CD14-positive monocyte (primary cell): ENCODE measurements around the gene TACC2. TPM values are rescaled to one million over a fixed set of nuclear protein-coding genes. Genes with fewer than 3 reads are reported as not detected.

Experiments used
- DNase-seq, 3 donors: peaks; one replicate each; pipeline ENCODE4 v3.0.0-alpha.2; 2011 to 2022
- H2AFZ ChIP-seq: 2 replicates; pipeline ENCODE4 v1.6.0; 2012; ENCODE audit warnings: mild to moderate bottlenecking, low read depth, low read length, inconsistent platforms; ENCODE audit not compliant: insufficient read depth, poor library complexity, severe bottlenecking
- H3K27ac ChIP-seq, 2 donors: 1 replicate in 1 of 2; 2 replicates in 1 of 2; pipeline ENCODE4 v1.5.1; 2012 to 2013; ENCODE audit warnings: low read length in 2 of 2, control low read depth in 1 of 2, inconsistent platforms in 1 of 2, low read depth in 1 of 2, mild to moderate bottlenecking in 1 of 2
- H3K27me3 ChIP-seq, 2 donors: one replicate each; pipeline versions ENCODE4 v1.6.0 to v1.6.1; 2011 to 2013; ENCODE audit warnings: low read length in 2 of 2; ENCODE audit not compliant: control insufficient read depth in 2 of 2, insufficient read depth in 2 of 2
- H3K36me3 ChIP-seq, 2 donors: replicated peaks in 1 of 2; 1 replicate in 1 of 2; 2 replicates in 1 of 2; pipeline versions ENCODE4 v1.5.1 to v1.6.1; 2012 to 2013; ENCODE audit warnings: low read length in 2 of 2, control low read depth in 1 of 2, inconsistent platforms in 1 of 2, mild to moderate bottlenecking in 1 of 2; ENCODE audit not compliant: insufficient read depth in 2 of 2, control insufficient read depth in 1 of 2
- H3K4me1 ChIP-seq, 2 donors: 1 replicate in 1 of 2; 2 replicates in 1 of 2; pipeline versions ENCODE4 v1.5.1 to v1.6.1; 2012 to 2013; ENCODE audit warnings: low read length in 2 of 2, control low read depth in 1 of 2, inconsistent platforms in 1 of 2, mild to moderate bottlenecking in 1 of 2, moderate library complexity in 1 of 2; ENCODE audit not compliant: insufficient read depth in 2 of 2, control insufficient read depth in 1 of 2
- H3K4me2 ChIP-seq: replicated peaks from 2 replicates; pipeline ENCODE3; 2012; ENCODE audit warnings: low read length, moderate library complexity, mild to moderate bottlenecking; ENCODE audit not compliant: poor library complexity, severe bottlenecking; ENCODE audit errors: extremely low read depth
- H3K4me3 ChIP-seq, 3 experiments: fragments of 200-600 bp in 1 of 3; sonication (generic) in 1 of 3; replicated peaks in 1 of 3; 1 replicate in 2 of 3; 2 replicates in 1 of 3; pipeline ENCODE4 v1.5.1; 2011 to 2013; ENCODE audit warnings: low read length in 3 of 3, mild to moderate bottlenecking in 3 of 3, control low read depth in 2 of 3, low read depth in 2 of 3, inconsistent platforms in 1 of 3, moderate library complexity in 1 of 3
- H3K79me2 ChIP-seq: 2 replicates; pipeline ENCODE4 v1.6.0; 2012; ENCODE audit warnings: mild to moderate bottlenecking, control low read depth, inconsistent platforms, low read length, moderate library complexity; ENCODE audit not compliant: insufficient read depth
- H3K9ac ChIP-seq: 2 replicates; pipeline ENCODE4 v1.6.0; 2017; ENCODE audit warnings: low read length, mild to moderate bottlenecking; ENCODE audit not compliant: insufficient read depth, poor library complexity, severe bottlenecking
- H3K9me3 ChIP-seq, 2 donors: replicated peaks in 1 of 2; 1 replicate in 1 of 2; 2 replicates in 1 of 2; pipeline versions ENCODE4 v1.5.1 to v1.6.1; 2012 to 2013; ENCODE audit warnings: low read length in 2 of 2, control low read depth in 1 of 2; ENCODE audit not compliant: control insufficient read depth in 1 of 2, insufficient read depth in 1 of 2
- H4K20me1 ChIP-seq: 2 replicates; pipeline ENCODE4 v1.6.0; 2012; ENCODE audit warnings: mild to moderate bottlenecking, low read length, control low read depth, moderate library complexity; ENCODE audit not compliant: insufficient read depth
- H3K27ac Mint-ChIP-seq, 7 donors: one replicate each; pipeline ENCODE4 v1.8.0; 2020; ENCODE audit warnings: mild to moderate bottlenecking in 7 of 7, mixed read lengths in 7 of 7, moderate library complexity in 6 of 7, inconsistent platforms in 2 of 7
- H3K27me3 Mint-ChIP-seq, 3 donors: one replicate each; pipeline ENCODE4 v1.8.0; 2021 to 2022; ENCODE audit warnings: low read depth in 3 of 3, mild to moderate bottlenecking in 3 of 3, mixed read lengths in 3 of 3, moderate library complexity in 3 of 3, inconsistent platforms in 1 of 3
- H3K36me3 Mint-ChIP-seq, 2 donors: one replicate each; pipeline ENCODE4 v1.8.0; 2020; ENCODE audit warnings: mixed read lengths in 2 of 2, inconsistent platforms in 1 of 2, mild to moderate bottlenecking in 1 of 2
- H3K4me1 Mint-ChIP-seq: one replicate; pipeline ENCODE4 v1.8.0; 2020; ENCODE audit warnings: mild to moderate bottlenecking, mixed read lengths
- H3K4me3 Mint-ChIP-seq, 2 donors: one replicate each; pipeline ENCODE4 v1.8.0; 2020; ENCODE audit warnings: mild to moderate bottlenecking in 2 of 2, mixed read lengths in 2 of 2, moderate library complexity in 1 of 2
- H3K9me3 Mint-ChIP-seq, 7 donors: one replicate each; pipeline ENCODE4 v1.8.0; 2020 to 2022; ENCODE audit warnings: mixed read lengths in 7 of 7, mild to moderate bottlenecking in 6 of 7, moderate library complexity in 6 of 7, inconsistent platforms in 2 of 7
- WGBS: methylation state at CpG from one replicate; pipeline ENCODE4 v1.1.5; 2013; ENCODE audit warnings: missing lambda C conversion rate; ENCODE audit not compliant: insufficient coverage; 5-methylcytosine and 5-hydroxymethylcytosine counted together
- intact Hi-C, 2 donors: fragments of 100-400 bp; cut with micrococcal nuclease; formaldehyde crosslinking; loops; one replicate each; pipeline versions ENCODE4 v1.15.0 to v1.15.1; 2023
- polyA plus RNA-seq, 3 donors: library from polyadenylated mRNA; depleted of rRNA in 1 of 3; unstranded in 2 of 3; stranded (reverse) in 1 of 3; fragments of 300-500 nt in 2 of 3; fragments of >200 nt in 1 of 3; fragmentation: Illumina TruSeq in 2 of 3; gene quantifications; 1 replicate in 2 of 3; 2 replicates in 1 of 3; pipeline ENCODE4 v1.2.3, GENCODE V29; 2012 to 2021
- TF ChIP-seq, protein P1 (sequence below): fragments of 200-600 bp; IDR thresholded peaks from one replicate; pipeline ENCODE4 v1.8.0; 2022; ENCODE audit warnings: antibody characterized with exemption, mild to moderate bottlenecking

TACC2 gene
- polyA plus RNA-seq, 3 donors, result 0.03 TPM; not detected in 2

DNA sequence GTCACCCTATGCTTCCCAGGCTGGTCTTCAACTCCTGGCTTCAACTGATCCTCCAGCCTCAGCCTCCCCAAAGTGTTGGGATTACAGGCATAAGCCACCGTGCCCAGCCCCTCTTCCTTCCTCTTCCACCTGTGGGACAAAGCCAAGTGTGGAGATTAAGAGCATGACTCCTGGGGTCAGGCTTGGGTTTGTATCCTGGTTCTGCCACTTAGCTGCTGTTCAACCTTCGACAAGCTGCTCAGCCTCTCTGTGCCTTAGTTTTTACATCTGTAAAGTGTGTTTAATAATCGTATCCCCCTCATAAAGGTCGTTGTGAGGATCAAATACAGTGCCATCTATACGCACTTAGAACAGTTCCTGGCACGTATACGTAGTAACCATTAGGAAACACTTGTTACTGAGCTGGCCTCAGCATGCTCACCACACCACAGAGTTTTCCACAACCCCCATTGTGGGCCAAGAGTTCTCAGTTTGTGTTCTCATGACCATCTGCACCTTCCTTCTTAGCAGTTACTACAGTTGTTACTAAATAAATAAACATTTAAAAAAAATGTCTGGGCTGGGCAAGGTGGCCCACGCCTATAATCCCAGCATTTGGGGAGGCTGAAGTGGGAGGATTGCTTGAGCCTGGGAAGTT lies 141.6 kb downstream of the TACC2 start:
- intact Hi-C loops, result no loop called here
- Mint-ChIP-seq H3K4me1 (no peaks in the 10 kb centered on the region), H3K9me3 (peaks cover 0 to 6% (median 0%) of the 10 kb centered on the region in 7 donors), H3K36me3 (no peaks in the 10 kb centered on the region), H3K27me3 (peaks cover 13 to 16% (median 13%) of the 10 kb centered on the region in 3 donors), H3K4me3 (no peak overlapping the region), H3K27ac (no peak overlapping the region)
- Histone ChIP-seq H3K4me1 (no peaks in the 10 kb centered on the region), H3K27me3 (no peaks in the 10 kb centered on the region), H3K4me2 (no peak overlapping the region), H3K27ac (no peak overlapping the region), H3K9ac (no peak overlapping the region), H3K79me2 (no peaks in the 10 kb centered on the region), H2AFZ (no peak overlapping the region), H3K9me3 (no peaks in the 10 kb centered on the region), H4K20me1 (no peaks in the 10 kb centered on the region), H3K4me3 (no peak overlapping the region), H3K36me3 (no peaks in the 10 kb centered on the region)
- 82% methylated on average over 5 of the region's 8 CpGs for WGBS
- TF ChIP-seq, protein P1, sequence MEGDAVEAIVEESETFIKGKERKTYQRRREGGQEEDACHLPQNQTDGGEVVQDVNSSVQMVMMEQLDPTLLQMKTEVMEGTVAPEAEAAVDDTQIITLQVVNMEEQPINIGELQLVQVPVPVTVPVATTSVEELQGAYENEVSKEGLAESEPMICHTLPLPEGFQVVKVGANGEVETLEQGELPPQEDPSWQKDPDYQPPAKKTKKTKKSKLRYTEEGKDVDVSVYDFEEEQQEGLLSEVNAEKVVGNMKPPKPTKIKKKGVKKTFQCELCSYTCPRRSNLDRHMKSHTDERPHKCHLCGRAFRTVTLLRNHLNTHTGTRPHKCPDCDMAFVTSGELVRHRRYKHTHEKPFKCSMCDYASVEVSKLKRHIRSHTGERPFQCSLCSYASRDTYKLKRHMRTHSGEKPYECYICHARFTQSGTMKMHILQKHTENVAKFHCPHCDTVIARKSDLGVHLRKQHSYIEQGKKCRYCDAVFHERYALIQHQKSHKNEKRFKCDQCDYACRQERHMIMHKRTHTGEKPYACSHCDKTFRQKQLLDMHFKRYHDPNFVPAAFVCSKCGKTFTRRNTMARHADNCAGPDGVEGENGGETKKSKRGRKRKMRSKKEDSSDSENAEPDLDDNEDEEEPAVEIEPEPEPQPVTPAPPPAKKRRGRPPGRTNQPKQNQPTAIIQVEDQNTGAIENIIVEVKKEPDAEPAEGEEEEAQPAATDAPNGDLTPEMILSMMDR, result no peak
- DNase-seq, result no peak

DNA sequence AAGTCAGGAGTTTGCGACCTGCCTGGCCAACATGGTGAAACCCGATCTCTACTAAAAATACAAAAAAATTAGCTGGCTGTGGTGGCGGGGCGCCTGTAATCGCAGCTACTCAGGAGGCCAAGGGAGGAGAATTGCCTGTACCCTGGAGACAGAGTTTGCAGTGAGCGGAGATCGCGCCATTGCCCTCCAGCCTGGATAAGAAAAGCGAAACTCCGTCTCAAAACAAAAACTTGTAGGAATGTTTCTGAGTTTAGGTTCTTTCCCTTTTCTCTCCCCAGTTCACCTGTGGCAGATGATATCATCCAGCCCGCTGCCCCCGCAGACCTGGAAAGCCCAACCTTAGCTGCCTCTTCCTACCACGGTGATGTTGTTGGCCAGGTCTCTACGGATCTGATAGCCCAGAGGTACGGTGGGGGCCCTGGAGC lies 143.4 kb downstream of the TACC2 start:
- intact Hi-C loops, result no loop called here
- Mint-ChIP-seq H3K9me3 (peaks cover 0 to 2% (median 0%) of the 10 kb centered on the region in 7 donors), H3K27ac (no peak overlapping the region), H3K4me1 (no peaks in the 10 kb centered on the region), H3K27me3 (peaks cover 9 to 19% (median 10%) of the 10 kb centered on the region in 3 donors), H3K36me3 (no peaks in the 10 kb centered on the region), H3K4me3 (no peak overlapping the region)
- no peaks in the 10 kb centered on the region for H3K27me3 ChIP-seq
- no peak overlapping the region for H2AFZ ChIP-seq
- TF ChIP-seq, protein P1, result no peak
- H3K9me3 ChIP-seq, result no peaks in the 10 kb centered on the region
- H3K9ac ChIP-seq, result no peak overlapping the region
- H3K4me3 ChIP-seq, result no peak overlapping the region
- no peaks in the 10 kb centered on the region for H3K36me3 ChIP-seq
- no peak for DNase-seq
- H3K79me2 ChIP-seq, result no peaks in the 10 kb centered on the region
- H3K4me2 ChIP-seq, result no peak overlapping the region
- 91% methylated on average over 10 of the region's 15 CpGs for WGBS
- H3K4me1 ChIP-seq, result no peaks in the 10 kb centered on the region
- H4K20me1 ChIP-seq, result no peaks in the 10 kb centered on the region
- H3K27ac ChIP-seq, result no peak overlapping the region
